ENCODE measurements around the gene HOOK1.

The HOOK1 gene

DNA sequence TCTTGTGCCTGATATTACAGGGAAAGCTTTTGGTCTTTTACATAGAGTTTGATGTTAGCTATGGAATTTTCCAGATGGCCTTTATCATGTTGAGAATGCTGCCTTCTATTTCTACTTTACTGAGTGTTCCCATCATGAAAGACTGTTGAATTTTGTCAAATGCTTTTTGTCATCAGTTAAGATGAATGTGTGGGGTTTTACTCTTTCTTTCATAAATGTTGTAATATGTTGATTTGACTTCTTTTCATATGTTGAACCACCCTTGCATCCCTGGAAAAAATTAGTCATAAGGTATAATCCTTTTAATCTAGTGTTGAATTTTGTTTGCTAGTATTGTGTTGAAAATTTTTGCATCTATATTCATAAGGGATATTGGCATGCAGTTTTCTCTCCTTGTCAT, 16.1 kb upstream of the HOOK1 start:
- in situ Hi-C loops (cut with HindIII; ENCODE audit: low pct_ligation_motif_present, low sequenced_read_pairs), result no loop called here
- no peak for DNase-seq
- no peak for TF ChIP-seq CTCF (IDR thresholded peaks at IDR 0.05; ENCODE audit: low read depth, low read length, missing control alignments)

GRCh38 chr1:59803458-59804038, 11.2 kb upstream of the HOOK1 start:
- DNase-seq, result no peak
- no peaks in the 10 kb centered on the region for H3K27me3 ChIP-seq (replicated peaks)
- no peak overlapping the region for H3K27ac ChIP-seq
- H3K36me3 ChIP-seq (replicated peaks), result no peaks in the 10 kb centered on the region
- in situ Hi-C loops (cut with HindIII; ENCODE audit: low pct_ligation_motif_present, low sequenced_read_pairs), result no loop called here
- no peak for TF ChIP-seq CTCF (IDR thresholded peaks at IDR 0.05; ENCODE audit: low read depth, low read length, missing control alignments)
- no peak overlapping the region for H3K4me3 ChIP-seq (ENCODE audit: low read depth, low read length)

More for the DNA sequence above, 16.1 kb upstream of the HOOK1 start:
- no peaks in the 10 kb centered on the region for H3K27me3 ChIP-seq (replicated peaks)
- H3K36me3 ChIP-seq (replicated peaks), result no peaks in the 10 kb centered on the region
- no peak overlapping the region for H3K27ac ChIP-seq
- no peak overlapping the region for H3K4me3 ChIP-seq (ENCODE audit: low read depth, low read length)

DNA sequence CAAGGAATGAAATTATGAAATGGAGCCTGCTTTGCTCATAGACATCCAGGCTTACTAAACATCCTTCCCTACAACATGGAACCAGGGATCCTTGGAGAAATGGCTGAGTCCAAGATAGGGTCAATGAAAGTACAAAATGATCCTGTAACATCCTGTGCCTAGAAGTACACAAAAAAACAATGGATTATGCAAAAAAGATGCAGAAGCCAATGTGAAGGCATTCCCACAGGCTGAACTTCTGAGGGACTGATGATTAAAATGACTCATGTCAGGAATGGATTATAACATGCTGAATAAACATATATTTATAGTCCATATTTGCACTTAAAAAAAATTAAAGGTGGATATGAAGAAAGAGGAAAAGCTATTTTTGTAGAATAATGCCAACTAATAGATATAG, 10.4 kb upstream of the HOOK1 start:
- Histone ChIP-seq H3K36me3 (replicated peaks) (no peaks in the 10 kb centered on the region), H3K27ac (no peak overlapping the region), H3K4me3 (ENCODE audit: low read depth, low read length) (no peak overlapping the region), H3K27me3 (replicated peaks) (no peaks in the 10 kb centered on the region)
- in situ Hi-C loops (cut with HindIII; ENCODE audit: low pct_ligation_motif_present, low sequenced_read_pairs), result no loop called here
- no peak for DNase-seq
- no peak for TF ChIP-seq CTCF (IDR thresholded peaks at IDR 0.05; ENCODE audit: low read depth, low read length, missing control alignments)

DNA sequence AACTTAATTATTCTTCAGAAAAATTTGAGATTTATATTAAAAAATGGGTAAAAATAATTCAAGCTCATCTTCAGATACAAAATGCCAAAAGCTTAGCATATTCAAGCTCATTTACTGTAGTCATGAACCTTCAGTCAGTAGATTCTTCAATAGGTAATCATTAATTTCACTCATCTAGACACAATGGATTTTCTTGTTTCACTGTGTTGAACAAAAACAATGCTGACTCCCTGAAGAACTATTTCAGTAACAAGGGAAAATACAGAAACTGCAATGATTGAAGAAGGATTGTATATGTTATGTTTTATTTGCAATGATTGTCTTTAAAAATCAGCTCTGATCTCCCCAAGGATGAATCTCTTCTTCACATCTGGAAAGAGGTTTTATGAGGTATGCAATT, 9.2 kb upstream of the HOOK1 start:
- no peak for TF ChIP-seq CTCF (IDR thresholded peaks at IDR 0.05; ENCODE audit: low read depth, low read length, missing control alignments)
- in situ Hi-C loops (cut with HindIII; ENCODE audit: low pct_ligation_motif_present, low sequenced_read_pairs), result no loop called here
- Histone ChIP-seq H3K27me3 (replicated peaks) (no peaks in the 10 kb centered on the region), H3K27ac (no peak overlapping the region), H3K36me3 (replicated peaks) (no peaks in the 10 kb centered on the region), H3K4me3 (ENCODE audit: low read depth, low read length) (no peak overlapping the region)
- no peak for DNase-seq

- peak overlapping the region; percentile 20 for H3K4me3 ChIP-seq (ENCODE audit: low read depth, low read length)
Measured at GRCh38 chr1:59814180-59814900, 409 bp upstream of the HOOK1 start.

More at GRCh38 chr1:59814180-59814900, 409 bp upstream of the HOOK1 start:
- Histone ChIP-seq H3K36me3 (replicated peaks) (no peaks in the 10 kb centered on the region), H3K27ac (no peak overlapping the region), H3K27me3 (replicated peaks) (peaks cover 35% of the 10 kb centered on the region)
- in situ Hi-C loops (cut with HindIII; ENCODE audit: low pct_ligation_motif_present, low sequenced_read_pairs), result no loop called here
- DNase-seq, result no peak
- no peak for TF ChIP-seq CTCF (IDR thresholded peaks at IDR 0.05; ENCODE audit: low read depth, low read length, missing control alignments)

Measured in brain microvascular endothelial cell (primary cell).